GM18502 (cell line): Measurements from ENCODE around the gene TMEM63B.
"Not testable (repeated sequence)": the region's sequence is repeated elsewhere in the genome, so short reads cannot be mapped to it uniquely, and the experiment has no call there.

Experiments used
- ATAC-seq: cut with Tn5 transposase; IDR thresholded peaks from one replicate; pipeline ENCODE4 v1.9.1; 2021; ENCODE audit warnings: mild to moderate bottlenecking; ENCODE audit not compliant: unreplicated experiment, poor library complexity

Gene TMEM63B

GRCh38 chr6:44093750-44094402, 33.5 kb upstream of the TMEM63B start:
- ATAC-seq = no peak

DNA sequence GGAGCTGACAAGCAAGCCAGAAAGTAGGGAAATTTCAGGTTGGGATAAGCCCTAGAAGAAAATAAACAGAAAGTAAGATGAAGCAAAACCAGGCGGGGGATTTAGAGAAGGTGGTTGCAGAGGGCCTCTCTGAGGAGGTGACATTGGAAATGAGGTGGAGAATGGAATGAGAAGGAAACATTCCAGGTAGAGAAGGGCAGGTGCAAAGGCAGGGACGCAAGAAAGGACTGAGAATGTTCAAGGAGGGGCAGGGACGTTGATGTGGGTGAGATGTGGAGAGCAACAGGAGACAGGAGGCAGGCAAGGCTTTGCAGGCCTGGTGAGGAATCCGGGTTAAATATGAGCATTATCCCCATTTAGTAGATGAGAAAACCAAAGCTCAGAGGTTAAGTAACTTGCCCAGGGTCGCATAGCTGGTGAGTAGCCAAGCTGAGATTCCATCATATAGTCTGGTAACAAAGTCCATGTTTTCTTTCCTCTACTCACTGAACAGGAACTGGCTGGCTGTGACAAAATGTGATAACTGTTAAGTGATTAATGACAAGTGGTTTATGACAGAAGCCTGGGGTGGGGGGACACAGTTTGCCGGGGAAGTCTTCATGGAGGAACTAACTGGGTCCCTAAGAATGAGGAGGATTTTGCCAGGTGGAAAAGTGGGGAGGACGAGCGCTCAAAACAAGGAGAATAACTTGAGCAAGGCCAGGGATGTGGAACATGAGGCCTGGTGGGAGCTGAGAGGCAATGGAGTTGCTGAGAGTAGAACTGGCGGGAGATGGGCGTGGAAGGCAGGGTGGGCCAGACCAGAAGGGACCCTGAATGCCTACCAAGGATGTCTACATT, 32.7 kb upstream of the TMEM63B start:
- no peak for ATAC-seq

- ATAC-seq = not testable (repeated sequence)
These were observed 32.1 kb upstream of the TMEM63B start for GRCh38 chr6:44095243-44095623.

DNA sequence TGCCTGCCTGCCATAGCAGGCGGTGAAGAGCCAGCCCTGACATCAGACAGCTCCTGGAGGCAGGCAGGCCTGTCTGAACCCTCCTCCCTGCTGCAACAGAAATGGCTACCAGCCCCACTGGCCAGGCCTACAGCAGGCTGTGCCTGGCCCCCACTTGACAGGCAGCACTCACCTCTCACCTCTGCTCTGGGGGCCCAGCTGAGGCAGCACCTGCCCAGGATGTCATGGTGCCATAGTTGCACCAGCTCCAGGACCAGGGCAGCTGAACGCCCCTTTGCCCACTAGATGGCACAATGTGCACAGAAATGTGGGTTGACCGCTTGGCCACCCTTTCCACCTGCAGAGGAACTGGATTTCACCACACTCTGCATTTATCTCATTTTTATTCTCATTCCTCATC, 30.7 kb upstream of the TMEM63B start:
- ATAC-seq = peak; percentile 49

GRCh38 chr6:44097782-44098317, 29.5 kb upstream of the TMEM63B start:
- no peak for ATAC-seq

- no peak for ATAC-seq
These were observed 28.2 kb upstream of the TMEM63B start for GRCh38 chr6:44099192-44099591.

DNA sequence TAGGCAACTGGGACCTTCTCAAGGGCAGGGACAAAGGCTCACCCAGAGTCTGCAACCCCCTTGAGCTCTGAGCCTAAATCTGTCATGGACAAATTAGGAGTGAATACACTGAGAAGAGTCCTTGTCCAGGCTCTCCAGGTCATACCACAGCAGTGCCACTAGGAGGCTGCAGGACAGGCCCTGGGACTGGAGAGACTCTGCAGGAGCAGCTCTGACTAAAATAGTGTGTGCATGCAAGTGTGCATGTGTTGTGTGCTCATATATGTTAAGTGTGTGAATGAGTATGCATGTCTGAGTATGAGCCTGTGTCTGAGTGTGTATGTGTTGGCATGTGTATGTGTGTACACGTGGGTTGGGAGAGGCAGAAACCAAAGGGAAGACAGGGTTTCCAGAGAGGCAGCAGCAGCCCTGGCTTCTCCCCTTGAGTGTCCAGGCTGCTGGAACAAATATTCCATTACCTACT, 27.2 kb upstream of the TMEM63B start:
- ATAC-seq = no peak

DNA sequence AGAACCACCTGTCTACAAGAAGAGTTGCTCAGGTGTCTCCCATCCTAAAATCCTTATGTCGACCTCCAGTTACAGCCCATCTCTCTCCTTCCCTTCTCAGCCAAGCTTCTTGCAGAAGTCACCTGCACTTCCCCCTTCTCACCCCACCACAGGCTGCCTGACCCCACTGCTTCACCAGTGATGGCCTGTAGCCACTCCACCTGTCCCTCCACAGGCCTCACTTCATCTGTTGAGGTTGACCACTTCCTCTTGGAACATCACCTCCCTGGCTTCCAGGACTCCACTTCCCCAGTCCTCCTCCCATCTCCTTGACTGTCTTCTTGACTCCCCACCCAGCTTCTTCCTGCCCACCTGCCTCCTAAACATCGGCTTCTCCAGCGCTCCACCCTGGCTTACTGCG, 25.5 kb upstream of the TMEM63B start:
- no peak for ATAC-seq

- no peak for ATAC-seq
These were observed 24.8 kb upstream of the TMEM63B start for GRCh38 chr6:44102527-44102926.

GRCh38 chr6:44104481-44105021, 22.8 kb upstream of the TMEM63B start:
- no peak for ATAC-seq

DNA sequence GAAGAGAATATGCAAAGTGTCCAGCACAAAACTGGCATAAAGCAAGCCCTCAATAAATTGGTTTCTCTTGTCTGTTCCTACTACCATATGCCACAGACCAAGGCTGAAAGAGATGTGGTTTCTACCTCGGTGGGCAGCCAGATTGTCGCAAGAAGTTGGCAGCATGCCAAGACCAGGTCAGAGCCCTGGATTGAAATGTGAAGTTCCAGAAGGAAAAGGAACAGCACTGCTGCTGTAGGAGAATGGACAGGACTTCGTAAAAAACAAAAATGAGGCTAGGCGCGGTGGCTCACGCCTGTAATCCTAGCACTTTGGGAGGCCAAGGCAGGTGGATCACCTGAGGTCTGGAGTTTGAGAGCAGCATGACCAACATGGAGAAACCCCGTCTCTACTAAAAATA, 22.2 kb upstream of the TMEM63B start:
- ATAC-seq = no peak

DNA sequence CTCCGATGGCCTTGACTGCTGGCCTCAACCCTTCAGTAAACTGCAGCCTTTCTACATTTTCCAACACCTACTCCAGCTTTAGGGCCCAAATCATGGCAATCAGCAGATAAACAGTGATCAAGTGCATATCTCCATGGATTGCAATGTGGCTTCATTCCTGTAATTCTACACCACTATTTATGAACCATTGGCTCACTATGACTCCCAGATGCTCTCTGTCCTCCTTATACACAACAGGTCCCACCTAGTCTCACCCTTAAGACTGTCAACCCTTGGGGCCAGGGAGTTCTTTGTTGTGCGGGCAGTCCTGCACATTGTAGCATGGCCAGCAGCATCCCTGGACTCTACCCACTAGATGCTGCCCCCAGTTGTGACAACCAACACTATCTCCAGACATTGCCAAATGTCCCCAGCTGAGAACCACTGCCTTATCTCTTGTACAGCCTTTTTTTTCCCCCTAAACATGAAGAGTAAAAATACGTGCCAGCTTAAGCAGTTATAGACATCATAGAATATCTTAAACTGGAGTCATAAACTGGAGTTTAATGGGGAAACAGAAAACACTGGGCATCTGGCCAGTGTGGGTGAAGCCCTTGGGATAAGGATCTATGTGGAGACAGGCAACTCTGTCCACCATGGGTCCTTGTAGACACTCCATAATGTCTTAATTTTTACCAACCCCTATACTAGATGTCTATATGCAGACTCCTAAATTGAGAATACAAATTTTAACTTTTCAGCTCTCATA, 21.2 kb upstream of the TMEM63B start:
- ATAC-seq = no peak

- no peak for ATAC-seq
These were observed 20.3 kb upstream of the TMEM63B start for GRCh38 chr6:44107017-44107416.

DNA sequence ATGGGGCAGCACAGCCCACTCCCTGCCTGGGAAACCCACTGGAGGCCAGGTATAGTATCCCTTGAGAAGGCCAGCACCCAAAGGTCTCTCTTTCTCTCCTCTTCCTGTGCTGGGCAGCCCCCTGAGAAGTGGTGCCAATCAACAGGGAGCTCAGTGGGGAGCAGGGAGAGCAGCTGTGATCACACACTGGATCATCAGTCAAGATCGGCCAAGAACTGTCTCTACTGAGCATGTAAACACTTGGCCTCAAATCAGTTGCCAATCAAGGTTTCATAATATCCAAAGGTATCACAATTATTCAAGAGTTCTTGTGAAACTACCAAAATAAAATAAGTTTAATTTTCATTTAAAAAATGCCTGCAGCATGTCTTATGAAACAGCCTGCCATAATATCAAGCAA, 18.9 kb upstream of the TMEM63B start:
- no peak for ATAC-seq

- ATAC-seq = no peak
These were observed 18.1 kb upstream of the TMEM63B start for GRCh38 chr6:44109212-44109611.

DNA sequence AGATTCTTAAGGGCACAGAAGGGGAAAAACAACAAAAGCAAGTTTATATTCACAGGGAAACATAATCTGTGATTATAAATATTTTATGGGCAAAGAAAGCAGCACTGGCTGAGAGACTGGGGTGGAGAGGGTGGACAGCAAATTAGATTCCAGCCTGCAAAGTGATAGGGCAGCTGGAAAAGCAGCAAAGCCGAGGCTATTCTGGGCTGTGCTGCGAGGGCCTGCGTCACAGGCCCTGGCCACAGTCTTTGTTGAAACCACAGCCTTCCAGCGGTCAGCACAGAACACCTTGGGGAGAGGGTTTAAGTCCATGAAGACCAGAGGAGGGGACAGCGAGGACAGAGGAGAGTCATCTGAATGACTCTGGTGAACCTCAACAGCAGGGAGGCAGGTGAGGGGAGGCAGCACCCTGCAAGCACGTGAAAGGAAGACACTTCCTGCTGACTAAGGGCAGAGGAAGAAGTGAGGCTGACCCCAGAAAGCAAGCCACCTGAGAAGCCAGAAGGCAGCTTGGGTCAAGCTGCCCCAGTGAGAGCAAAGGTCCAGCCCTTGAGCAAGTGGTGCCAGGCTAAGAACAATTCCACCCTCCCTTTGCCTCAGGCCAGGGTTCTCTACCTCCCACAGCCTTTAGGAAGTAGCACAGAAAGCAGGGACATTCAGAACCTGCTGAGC, 17.2 kb upstream of the TMEM63B start:
- no peak for ATAC-seq

- ATAC-seq = no peak
These were observed 16.4 kb upstream of the TMEM63B start for GRCh38 chr6:44110966-44111365.

DNA sequence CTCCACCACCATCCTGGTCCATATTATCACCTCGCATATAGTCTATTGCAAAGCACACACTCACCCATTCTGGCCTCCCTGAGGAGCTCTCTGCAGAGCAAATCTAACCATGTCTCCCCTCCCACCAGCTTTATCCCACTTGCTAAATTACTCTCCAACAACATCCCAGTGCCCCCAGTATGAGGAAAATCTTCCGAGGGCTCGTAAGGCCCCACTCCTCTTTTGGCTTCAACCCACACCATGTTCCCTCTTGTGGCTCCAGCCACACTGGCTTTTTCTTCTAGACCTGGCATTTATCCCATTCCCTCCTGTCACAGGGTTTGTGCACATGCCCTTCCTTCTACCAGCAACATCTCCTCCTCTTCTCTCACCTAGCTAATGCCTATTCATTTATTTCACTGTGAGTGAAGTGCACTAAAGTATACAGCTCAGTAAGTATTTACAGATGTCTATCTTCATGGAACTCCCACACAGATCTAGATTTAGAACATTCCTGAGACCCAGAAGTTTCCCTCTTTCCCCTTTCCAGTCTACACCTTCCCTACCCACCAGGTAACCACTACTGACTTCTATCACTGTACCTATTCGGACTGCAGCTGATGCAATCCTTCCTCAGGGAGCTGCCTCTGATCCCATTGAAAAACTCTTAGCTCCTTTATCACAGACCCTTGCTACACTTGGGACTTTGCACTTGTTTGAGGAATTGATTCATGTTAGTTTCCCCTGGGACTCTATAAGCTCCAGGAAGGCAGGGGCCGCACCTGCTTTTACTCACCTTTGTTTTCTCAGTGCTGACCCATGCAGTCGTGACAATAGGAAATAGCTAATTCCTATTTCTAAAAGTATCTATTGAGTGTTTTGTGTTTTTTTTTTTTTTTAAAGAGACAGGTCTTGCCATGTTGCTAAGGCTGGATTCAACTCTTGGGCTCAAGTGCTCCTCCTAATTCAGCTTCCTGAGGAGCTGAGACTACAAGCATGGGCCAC, 15.6 kb upstream of the TMEM63B start:
- ATAC-seq = no peak

- ATAC-seq = no peak
These were observed 13.9 kb upstream of the TMEM63B start for GRCh38 chr6:44113414-44113813.
